Activated CD4-positive, alpha-beta T cell treated with anti-CD3 and anti-CD28 coated beads, Interleukin-2, amount 50 U/mL, for 48 hours (primary cell): ENCODE results near the gene NRG2.

ENCODE experiments used
- DNase-seq, 2 experiments: peaks; one replicate each; pipeline ENCODE4 v3.0.0-alpha.2; 2020

NRG2 gene

DNA sequence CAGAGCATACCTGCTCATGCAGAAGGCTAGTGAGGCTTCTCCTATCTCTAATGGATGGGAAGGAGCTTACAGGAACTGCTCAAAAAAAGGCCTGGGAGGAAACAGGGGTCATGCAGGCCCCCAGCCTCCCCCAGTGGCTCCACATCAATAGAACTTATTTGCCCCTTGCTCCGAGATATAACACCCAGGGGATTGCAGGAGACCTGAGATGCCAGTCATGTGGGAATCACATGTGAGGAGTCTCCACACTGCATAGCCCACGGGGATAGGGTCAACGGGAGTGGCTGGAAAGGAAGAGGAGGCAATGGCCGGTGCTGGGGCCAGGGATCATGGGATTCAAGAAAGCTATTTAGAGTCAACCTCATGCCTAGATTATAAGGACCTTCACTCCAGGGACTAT, 76.2 kb downstream of the NRG2 start:
- no peak for DNase-seq

DNA sequence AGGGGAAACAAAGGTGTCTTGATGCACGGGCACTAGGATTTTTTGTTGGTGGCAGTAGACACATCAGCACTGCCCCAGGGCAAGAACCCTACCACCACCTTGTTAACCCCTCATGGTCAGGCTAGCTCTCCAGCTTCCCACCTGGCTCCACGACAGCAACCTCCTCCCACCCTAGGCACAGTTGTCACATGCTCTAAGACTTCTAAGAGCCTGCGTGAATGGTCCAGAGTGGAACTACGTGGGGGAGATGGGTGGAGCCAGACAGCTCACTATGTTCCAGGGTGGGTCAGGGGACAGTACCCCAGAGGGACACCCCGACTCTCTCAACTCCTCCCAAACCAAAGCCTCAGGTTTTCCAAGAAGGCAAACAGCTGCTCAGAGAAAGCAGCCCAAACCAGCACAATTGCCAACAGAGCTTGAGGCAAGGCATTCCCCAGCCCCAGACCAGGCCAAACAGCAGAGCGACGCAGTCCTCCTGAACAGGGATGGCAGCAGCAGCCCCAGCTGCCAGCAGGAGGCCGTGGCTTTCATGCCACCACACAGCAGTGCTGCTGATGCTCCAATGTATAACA, 78.0 kb downstream of the NRG2 start:
- no peak for DNase-seq

DNA sequence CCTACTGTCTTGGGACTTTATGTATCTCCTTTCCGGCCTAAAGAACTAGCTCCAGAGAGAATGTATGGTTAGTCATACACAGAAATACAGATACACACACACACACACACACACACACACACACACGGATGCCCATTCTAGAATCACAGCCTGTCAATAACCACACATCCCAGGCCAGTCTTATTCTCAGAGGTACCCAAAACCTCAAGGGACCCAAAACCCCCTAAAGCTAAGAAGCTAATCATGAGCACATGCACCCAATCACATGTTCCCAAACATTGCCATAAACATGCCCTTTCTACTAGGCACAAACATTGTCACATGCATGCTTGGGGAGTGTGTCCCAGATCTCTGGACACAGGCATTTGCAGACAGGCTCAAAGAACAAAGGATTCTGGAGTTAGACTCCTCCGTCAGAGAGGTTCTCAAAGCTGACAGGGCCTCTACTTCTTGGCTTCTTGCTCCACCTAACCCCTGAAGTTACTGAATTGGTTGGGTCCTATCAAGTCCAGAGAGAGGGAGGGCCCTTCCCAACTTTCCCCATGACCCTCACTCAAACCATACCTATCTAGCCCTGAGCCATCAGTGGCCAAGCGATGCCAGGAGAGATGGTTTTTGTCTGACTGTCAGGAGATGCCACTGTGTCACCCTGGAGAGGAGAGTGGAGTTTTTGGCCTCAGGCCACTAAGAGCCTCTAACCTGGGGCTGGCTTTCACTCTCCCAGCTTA, 78.7 kb downstream of the NRG2 start:
- DNase-seq = no peak

- no peak for DNase-seq
Measured at GRCh38 chr5:139962445-139962844, 80.7 kb downstream of the NRG2 start.

- no peak for DNase-seq
Measured at GRCh38 chr5:139961435-139962157, 81.5 kb downstream of the NRG2 start.

- peak in 1 of 2 experiments; percentile 11 for DNase-seq
Measured at GRCh38 chr5:139960723-139961383, 82.2 kb downstream of the NRG2 start.

DNA sequence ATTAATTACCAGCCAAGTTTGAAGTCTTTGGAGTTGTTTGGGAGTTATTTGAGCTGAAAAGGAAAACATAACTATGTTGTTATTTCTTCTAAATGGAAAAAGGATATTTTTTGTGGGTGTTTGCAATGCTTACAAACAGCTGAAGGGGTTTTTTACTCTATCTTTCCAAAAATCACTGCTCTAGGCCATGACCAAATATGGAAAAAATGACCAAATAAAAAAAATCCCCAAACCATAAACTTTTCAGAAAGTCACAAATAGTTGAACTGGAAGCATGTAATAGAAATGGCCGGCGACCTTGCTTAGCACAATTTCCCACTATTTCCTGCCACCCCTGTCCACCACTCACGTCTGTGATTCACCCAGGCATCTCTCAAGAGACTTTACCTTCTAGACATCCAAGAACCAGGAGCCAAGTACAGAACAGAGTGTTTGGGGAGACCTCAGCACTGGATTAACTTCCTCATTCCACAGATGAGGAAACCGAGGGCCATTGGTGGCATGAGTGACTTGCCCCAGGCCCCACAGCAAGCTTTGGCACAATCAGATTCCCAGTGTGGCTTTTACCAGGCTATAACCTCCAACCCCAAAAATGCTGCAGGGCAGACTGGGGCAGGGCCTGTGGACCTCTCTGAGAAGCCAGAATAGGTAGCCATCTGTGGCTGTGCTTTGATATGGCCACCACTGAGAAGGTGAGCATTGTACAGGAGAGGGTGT, 84.5 kb downstream of the NRG2 start:
- no peak for DNase-seq

GRCh38 chr5:139956342-139956741, 86.8 kb downstream of the NRG2 start:
- no peak for DNase-seq

GRCh38 chr5:139955616-139956273, 87.4 kb downstream of the NRG2 start:
- DNase-seq = no peak

DNA sequence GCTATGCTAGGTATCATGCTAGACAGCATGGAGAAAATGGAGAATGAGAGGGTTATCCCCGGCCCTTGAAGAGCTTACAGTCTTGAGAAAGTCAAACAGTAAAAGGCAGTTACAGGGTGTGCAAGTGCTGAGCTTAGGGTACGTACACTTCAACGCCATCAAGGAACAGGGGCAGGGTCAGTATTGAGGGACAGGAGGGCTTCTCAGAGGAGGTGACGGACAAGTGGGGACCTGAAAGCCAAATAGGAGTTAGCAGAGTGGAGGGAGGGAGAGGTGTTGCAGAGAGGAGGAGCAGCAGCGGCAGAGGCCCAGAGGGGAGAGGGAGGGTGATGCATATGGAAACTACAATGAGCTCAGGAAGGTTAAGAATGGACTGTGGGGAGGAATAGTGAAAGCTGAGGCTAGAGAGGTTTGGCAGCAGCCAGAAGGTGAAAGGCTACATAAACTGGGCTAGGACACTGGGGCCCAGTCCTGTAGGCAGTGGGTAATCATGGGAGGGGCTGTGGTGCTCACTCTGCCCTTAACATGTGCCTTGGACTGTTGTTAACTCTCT, 88.0 kb downstream of the NRG2 start:
- DNase-seq = no peak

DNA sequence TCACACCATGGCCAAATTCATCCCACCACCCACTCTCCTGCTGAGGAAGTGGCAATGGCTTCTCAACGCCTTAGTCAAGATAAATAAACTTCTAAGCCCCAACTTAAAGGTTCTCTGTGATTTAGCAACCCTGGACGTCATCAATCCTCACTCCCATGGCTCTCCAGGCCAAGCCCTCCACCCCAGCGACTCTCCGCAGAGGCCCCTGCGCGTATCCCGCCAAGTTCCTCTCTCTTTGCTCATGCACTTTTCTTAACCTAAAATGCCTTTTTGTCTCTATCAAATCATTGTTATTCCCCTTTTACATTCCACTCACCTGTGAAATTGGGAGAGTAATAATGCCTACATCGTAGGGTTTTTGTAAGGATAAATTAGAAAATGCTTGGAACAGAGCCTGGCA, 88.6 kb downstream of the NRG2 start:
- no peak for DNase-seq

DNA sequence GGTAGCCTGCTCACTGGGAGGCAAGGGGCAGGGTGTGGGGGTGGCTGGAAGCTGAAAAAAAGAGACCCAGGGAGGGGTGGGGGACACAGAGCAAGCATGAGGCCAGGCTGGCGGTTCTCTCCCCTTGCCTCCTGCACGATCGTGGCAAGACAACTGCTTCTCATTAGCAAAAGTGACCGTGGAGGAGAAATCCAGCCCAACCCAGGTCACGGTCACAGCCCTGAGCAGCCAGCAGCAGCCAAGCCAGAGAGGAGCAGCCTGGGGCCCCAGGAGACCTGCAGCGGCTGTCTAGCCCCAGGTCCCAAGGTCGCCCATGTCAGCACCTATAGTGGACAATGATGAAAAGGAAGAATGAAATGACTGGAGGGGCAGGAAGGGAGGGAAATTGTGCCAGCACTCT, 89.1 kb downstream of the NRG2 start:
- no peak for DNase-seq

- no peak for DNase-seq
Measured at GRCh38 chr5:139952574-139952973, 90.5 kb downstream of the NRG2 start.

DNA sequence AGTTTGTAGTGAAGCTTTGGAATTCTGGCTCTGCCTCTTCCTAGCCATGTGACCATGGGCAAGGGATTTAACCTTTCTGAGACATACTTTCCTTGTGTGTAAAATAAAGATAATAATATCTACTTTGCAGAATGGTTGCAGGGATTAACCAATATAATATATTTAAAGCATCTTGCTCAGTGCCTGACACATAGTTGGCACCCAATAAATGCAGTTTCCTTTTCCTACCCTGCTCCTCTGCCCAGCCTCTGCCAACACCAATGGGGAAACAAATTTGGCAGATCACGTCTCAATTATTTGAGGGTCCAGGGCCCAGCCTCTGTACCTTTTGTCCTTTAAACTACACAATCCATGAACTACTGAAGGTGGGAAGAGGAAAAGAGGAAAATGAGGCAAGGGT, 91.1 kb downstream of the NRG2 start:
- DNase-seq = no peak

DNA sequence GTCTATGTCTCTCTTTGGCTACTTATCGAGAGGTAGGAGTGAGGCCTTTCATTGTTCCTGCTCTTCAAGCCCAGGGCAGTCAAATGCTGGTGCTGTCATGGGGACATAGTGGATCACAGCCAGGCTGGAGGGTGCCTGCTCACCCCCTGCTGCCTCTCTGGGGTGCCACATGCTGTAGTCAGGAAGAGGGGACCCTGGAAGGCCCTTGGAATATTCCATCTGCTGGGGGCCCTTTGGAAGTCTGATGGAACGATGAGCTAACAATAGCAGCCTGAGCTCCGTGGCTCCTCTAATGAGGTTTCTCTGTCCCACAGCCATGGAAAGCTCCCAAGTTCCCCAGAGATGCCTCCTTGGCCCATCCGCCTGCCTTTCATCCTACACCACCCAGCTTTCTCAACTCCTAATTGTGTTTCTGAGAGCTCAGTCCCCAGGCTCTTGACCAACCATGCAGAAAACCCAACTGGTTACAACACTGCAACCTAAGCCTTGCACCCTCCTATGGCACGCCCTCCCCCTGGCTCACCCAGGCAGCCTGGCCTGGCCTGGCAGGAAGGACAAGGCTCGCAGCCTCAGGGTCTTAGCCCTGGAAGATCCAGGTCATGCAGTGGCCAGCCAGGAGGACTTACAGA, 91.7 kb downstream of the NRG2 start:
- no peak for DNase-seq

DNA sequence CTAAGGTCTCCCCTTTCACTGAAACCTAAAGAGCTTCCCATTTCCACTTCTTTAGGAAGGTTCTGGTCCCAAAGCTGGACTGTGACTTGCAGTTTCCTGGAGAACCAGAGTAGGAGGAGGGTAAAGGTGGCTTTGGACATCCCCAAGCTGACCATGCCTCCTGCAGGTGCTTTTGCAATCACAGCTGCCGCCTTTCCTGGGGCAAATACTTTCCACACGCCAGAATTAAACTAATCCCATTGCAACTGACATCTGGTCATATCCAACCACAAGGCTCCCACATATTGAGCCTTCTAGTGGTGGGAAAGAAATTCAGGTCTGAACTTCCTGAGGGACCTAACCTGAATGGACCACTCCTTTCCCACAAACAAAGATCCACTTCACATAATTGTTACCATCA, 92.7 kb downstream of the NRG2 start:
- no peak for DNase-seq

DNA sequence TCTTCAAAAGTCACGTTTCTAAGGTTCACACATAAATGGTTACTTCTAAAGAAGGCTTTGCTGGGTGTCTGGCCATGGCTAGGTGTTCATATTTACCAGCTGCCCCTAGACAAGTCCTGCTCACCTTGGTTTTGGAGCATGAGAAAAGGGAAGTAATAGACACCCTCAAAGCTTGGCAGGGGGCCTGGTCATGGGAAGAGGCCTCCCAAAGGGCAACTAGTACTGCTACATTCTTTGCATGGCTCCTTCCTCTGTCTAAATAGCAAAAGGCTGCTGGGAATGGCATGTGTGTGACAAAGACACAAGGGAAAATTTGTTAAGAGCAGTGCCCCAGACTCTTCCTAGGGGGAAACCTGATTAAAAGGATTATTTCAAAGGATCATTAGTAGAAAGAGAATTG, 93.4 kb downstream of the NRG2 start:
- no peak for DNase-seq

GRCh38 chr5:139947727-139948126, 95.4 kb downstream of the NRG2 start:
- no peak for DNase-seq

- DNase-seq = no peak
Measured at GRCh38 chr5:139946440-139946839, 96.7 kb downstream of the NRG2 start.

- DNase-seq = no peak
Measured at GRCh38 chr5:139946006-139946405, 97.1 kb downstream of the NRG2 start.

GRCh38 chr5:139942243-139942642, 100.9 kb downstream of the NRG2 start:
- no peak for DNase-seq

DNA sequence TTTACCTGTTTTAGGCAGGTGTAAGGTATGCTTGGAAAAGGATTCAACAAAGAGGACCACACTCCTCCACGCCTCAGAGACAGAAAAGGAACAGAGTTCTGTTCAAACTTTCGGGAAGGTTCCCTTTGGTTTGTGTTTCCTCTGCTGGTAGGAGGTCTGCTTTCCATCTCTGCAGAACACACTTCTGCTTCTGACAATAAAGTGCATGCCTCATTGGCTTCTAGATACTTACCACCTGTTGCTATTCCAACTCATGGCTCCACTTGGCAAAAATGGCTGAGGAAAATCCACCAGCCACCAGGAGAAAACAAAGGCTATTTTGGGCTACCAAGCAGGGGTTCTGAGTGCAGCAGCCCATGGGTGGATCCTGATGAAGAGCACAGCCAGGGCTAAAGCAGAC, 112.7 kb downstream of the NRG2 start:
- no peak for DNase-seq
